SU-DHL-6 (cell line): ENCODE results near the gene SEMA6A.

ENCODE experiments used
- EZH2phosphoT487 ChIP-seq: fragments of 200-600 bp; sonication (generic), shearing (Covaris generic); conservative IDR thresholded peaks from 2 replicates; pipeline ENCODE4 v1.6.1; 2018; ENCODE audit warnings: mild to moderate bottlenecking, antibody characterized with exemption, low read length, moderate library complexity, mixed read lengths
- TF ChIP-seq, protein P1 (sequence below): fragments of 200-600 bp; sonication (generic); IDR thresholded peaks from one replicate; pipeline ENCODE4 v1.5.1; 2017; ENCODE audit warnings: antibody characterized with exemption, mild to moderate bottlenecking, low read length, moderate library complexity; ENCODE audit not compliant: insufficient read depth, poor library complexity, severe bottlenecking

DNA sequence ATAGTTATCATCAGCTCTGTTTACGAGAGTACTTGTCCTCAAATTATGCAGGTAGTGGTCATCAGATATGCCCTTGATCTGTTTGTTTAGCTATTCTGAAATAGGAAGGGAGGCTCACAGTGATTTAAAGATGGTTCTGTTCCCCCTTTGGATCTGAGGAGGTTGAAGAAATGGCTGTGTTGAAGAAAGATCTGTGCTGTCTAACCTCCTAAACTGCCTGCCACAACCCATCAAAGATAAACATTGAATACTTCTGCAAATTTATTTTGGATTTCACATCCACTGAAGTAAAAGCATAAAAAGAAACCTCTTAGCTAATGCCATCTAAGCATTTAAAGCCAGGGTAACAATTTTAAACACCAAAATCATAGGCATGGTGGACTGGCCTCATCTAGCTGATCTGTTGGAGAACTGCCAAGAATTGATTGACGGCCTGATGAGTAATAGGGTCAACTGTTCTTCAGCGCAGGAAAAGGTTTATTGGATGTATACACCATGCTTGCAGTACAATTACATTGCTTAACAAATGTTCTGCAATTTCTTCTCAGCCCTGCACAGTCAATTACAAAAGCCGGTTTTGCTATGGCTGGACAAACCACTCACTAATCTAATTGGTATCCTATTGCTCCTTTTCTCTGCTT is 97.6 kb downstream of the SEMA6A start:
- TF ChIP-seq, protein P1, sequence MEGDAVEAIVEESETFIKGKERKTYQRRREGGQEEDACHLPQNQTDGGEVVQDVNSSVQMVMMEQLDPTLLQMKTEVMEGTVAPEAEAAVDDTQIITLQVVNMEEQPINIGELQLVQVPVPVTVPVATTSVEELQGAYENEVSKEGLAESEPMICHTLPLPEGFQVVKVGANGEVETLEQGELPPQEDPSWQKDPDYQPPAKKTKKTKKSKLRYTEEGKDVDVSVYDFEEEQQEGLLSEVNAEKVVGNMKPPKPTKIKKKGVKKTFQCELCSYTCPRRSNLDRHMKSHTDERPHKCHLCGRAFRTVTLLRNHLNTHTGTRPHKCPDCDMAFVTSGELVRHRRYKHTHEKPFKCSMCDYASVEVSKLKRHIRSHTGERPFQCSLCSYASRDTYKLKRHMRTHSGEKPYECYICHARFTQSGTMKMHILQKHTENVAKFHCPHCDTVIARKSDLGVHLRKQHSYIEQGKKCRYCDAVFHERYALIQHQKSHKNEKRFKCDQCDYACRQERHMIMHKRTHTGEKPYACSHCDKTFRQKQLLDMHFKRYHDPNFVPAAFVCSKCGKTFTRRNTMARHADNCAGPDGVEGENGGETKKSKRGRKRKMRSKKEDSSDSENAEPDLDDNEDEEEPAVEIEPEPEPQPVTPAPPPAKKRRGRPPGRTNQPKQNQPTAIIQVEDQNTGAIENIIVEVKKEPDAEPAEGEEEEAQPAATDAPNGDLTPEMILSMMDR = no peak
- no peak for TF ChIP-seq EZH2phosphoT487
